Ovary (tissue), 3 donors: ENCODE measurements around the gene NOL4.

ENCODE experiments used
- CTCF ChIP-seq, 3 donors: fragments of 450-650 bp in 2 of 3; fragments of 200-600 bp in 1 of 3; IDR thresholded peaks; one replicate each; pipeline versions ENCODE4 v1.5.1 to v1.8.0; 2016 to 2022; ENCODE audit warnings: antibody characterized with exemption in 3 of 3, mild to moderate bottlenecking in 1 of 3
- EP300 ChIP-seq: sonication (generic); formaldehyde crosslinking; IDR thresholded peaks from one replicate; pipeline ENCODE4 v1.6.1; 2017; ENCODE audit warnings: antibody characterized with exemption
- donor health status: DM: no; HTN: no; CAD: no.

- no peak for TF ChIP-seq CTCF (IDR thresholded peaks at IDR 0.05)
- no peak for TF ChIP-seq EP300
Measured at GRCh38 chr18:34225218-34225553, 473 bp upstream of the NOL4 start.
